ENCODE measurements around the gene ERC2. TPM values are rescaled to one million over a fixed set of nuclear protein-coding genes. Genes with fewer than 3 reads are reported as not detected.

Gene ERC2
- total RNA-seq, 3 donors from 2014 or later (not counting 1 experiment from before 2014, with no cell fraction given): not detected

GRCh38 chr3:56205406-56205805, 262.9 kb downstream of the ERC2 start:
- H3K27me3 ChIP-seq (ENCODE audit: control insufficient read depth, insufficient read depth, low read length): no peaks in the 10 kb centered on the region
- H3K27ac ChIP-seq (ENCODE audit: low read length): no peak overlapping the region
- ATAC-seq: no peak
- Mint-ChIP-seq H3K27ac (no peak overlapping the region), H3K36me3 (no peaks in the 10 kb centered on the region), H3K27me3 (ENCODE audit: low read depth in 2 of 2) (peaks cover 0 to 3% of the 10 kb centered on the region in 2 donors), H3K9me3 (peaks cover 0 to 4% of the 10 kb centered on the region in 2 donors), H3K4me3 (no peak overlapping the region), H3K4me1 (no peaks in the 10 kb centered on the region)
- no peak for TF ChIP-seq CTCF (IDR thresholded peaks at IDR 0.05)
- H3K4me3 ChIP-seq (ENCODE audit: low read length): no peak overlapping the region
- intact Hi-C loops (cut with micrococcal nuclease): no loop called here
- no peaks in the 10 kb centered on the region for H3K9me3 ChIP-seq (ENCODE audit: control insufficient read depth, insufficient read depth, low read length)
- WGBS (ENCODE audit: insufficient coverage): 88% methylated on average over 3 of the region's 3 CpGs
- no peaks in the 10 kb centered on the region for H3K4me1 ChIP-seq (ENCODE audit: control insufficient read depth, insufficient read depth, low read length)
- no peak for DNase-seq
- H3K36me3 ChIP-seq (ENCODE audit: control insufficient read depth, insufficient read depth, low read length): no peaks in the 10 kb centered on the region

- H3K4me1 ChIP-seq (ENCODE audit: control insufficient read depth, insufficient read depth, low read length): no peaks in the 10 kb centered on the region
Observed at GRCh38 chr3:56202997-56203396, 265.3 kb downstream of the ERC2 start.

GRCh38 chr3:56201407-56201806, 266.9 kb downstream of the ERC2 start:
- Mint-ChIP-seq H3K27me3 (ENCODE audit: low read depth in 2 of 2) (peaks cover 0 to 3% of the 10 kb centered on the region in 2 donors), H3K9me3 (peaks cover 0 to 2% of the 10 kb centered on the region in 2 donors), H3K36me3 (no peaks in the 10 kb centered on the region), H3K27ac (no peak overlapping the region), H3K4me1 (no peaks in the 10 kb centered on the region), H3K4me3 (no peak overlapping the region)
- H3K27ac ChIP-seq (ENCODE audit: low read length): no peak overlapping the region
- H3K4me1 ChIP-seq (ENCODE audit: control insufficient read depth, insufficient read depth, low read length): no peaks in the 10 kb centered on the region
- no peak for TF ChIP-seq CTCF (IDR thresholded peaks at IDR 0.05)
- H3K27me3 ChIP-seq (ENCODE audit: control insufficient read depth, insufficient read depth, low read length): no peaks in the 10 kb centered on the region
- no peaks in the 10 kb centered on the region for H3K9me3 ChIP-seq (ENCODE audit: control insufficient read depth, insufficient read depth, low read length)
- WGBS (ENCODE audit: insufficient coverage): no CpG with 5 or more reads among the region's 1 CpG
- no peaks in the 10 kb centered on the region for H3K36me3 ChIP-seq (ENCODE audit: control insufficient read depth, insufficient read depth, low read length)
- DNase-seq: no peak
- H3K4me3 ChIP-seq (ENCODE audit: low read length): no peak overlapping the region
- ATAC-seq: no peak
- intact Hi-C loops (cut with micrococcal nuclease): no loop called here

More at GRCh38 chr3:56202997-56203396, 265.3 kb downstream of the ERC2 start:
- no peaks in the 10 kb centered on the region for H3K36me3 ChIP-seq (ENCODE audit: control insufficient read depth, insufficient read depth, low read length)
- H3K27me3 ChIP-seq (ENCODE audit: control insufficient read depth, insufficient read depth, low read length): no peaks in the 10 kb centered on the region
- Mint-ChIP-seq H3K4me3 (no peak overlapping the region), H3K36me3 (no peaks in the 10 kb centered on the region), H3K9me3 (peaks cover 0 to 2% of the 10 kb centered on the region in 2 donors), H3K27ac (no peak overlapping the region), H3K4me1 (no peaks in the 10 kb centered on the region), H3K27me3 (ENCODE audit: low read depth in 2 of 2) (peaks cover 0 to 3% of the 10 kb centered on the region in 2 donors)
- H3K27ac ChIP-seq (ENCODE audit: low read length): no peak overlapping the region
- H3K4me3 ChIP-seq (ENCODE audit: low read length): no peak overlapping the region
- WGBS (ENCODE audit: insufficient coverage): 87% methylated on average over 3 of the region's 4 CpGs
- no peak for TF ChIP-seq CTCF (IDR thresholded peaks at IDR 0.05)
- intact Hi-C loops (cut with micrococcal nuclease): no loop called here
- H3K9me3 ChIP-seq (ENCODE audit: control insufficient read depth, insufficient read depth, low read length): no peaks in the 10 kb centered on the region
- no peak for DNase-seq
- no peak for ATAC-seq

- DNase-seq (no peak), ATAC-seq (no peak)
- Histone ChIP-seq H3K36me3 (ENCODE audit: control insufficient read depth, insufficient read depth, low read length) (no peaks in the 10 kb centered on the region), H3K4me3 (ENCODE audit: low read length) (no peak overlapping the region), H3K27ac (ENCODE audit: low read length) (no peak overlapping the region), H3K9me3 (ENCODE audit: control insufficient read depth, insufficient read depth, low read length) (no peaks in the 10 kb centered on the region), H3K27me3 (ENCODE audit: control insufficient read depth, insufficient read depth, low read length) (no peaks in the 10 kb centered on the region), H3K4me1 (ENCODE audit: control insufficient read depth, insufficient read depth, low read length) (no peaks in the 10 kb centered on the region)
- no peak overlapping the region for H3K4me3 Mint-ChIP-seq
- intact Hi-C loops (cut with micrococcal nuclease): no loop called here
- H3K27ac Mint-ChIP-seq: no peak overlapping the region
- peaks cover 0 to 2% of the 10 kb centered on the region in 2 donors for H3K9me3 Mint-ChIP-seq
- H3K36me3 Mint-ChIP-seq: no peaks in the 10 kb centered on the region
- no peaks in the 10 kb centered on the region for H3K4me1 Mint-ChIP-seq
- peaks cover 0 to 3% of the 10 kb centered on the region in 2 donors for H3K27me3 Mint-ChIP-seq (ENCODE audit: low read depth in 2 of 2)
- no peak for TF ChIP-seq CTCF (IDR thresholded peaks at IDR 0.05)
Observed at GRCh38 chr3:56200251-56200650, 268.0 kb downstream of the ERC2 start.

All from natural killer cell (primary cell).